ENCODE results near the gene C1GALT1.

DNA sequence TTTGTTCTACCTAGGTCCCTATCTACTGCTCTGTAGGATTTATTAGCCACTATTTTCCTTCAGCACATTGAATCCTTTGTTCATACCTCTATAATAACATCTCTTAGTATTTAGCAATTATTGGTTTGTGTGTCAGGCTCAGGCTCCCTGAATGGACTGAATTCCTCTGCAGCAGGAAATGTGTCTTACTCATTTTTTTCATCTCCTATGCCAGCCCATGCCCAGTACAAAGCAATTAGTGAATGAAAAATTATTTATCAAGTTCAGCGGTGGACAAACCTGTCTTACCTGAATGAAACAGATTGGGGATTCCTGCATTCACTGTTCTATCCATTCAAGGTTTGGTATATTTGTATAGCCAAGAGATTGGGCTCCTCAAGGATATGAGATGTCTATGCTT lies 53.7 kb downstream of the C1GALT1 start:
- TF ChIP-seq CTCF (conservative IDR thresholded peaks at IDR 0.05) (no peak), EZH2 (IDR thresholded peaks at IDR 0.05; ENCODE audit: low read depth) (no peak)
